ENCODE data around the gene LRRN4. TPM values are rescaled to one million over a fixed set of nuclear protein-coding genes. Genes with fewer than 3 reads are reported as not detected.

The LRRN4 gene
- total and polyA plus RNA-seq, 2 of the 8 experiments (the other 6 are each of a cell fraction or from before 2014, with no cell fraction given) = 0.21 to 0.89 TPM

DNA sequence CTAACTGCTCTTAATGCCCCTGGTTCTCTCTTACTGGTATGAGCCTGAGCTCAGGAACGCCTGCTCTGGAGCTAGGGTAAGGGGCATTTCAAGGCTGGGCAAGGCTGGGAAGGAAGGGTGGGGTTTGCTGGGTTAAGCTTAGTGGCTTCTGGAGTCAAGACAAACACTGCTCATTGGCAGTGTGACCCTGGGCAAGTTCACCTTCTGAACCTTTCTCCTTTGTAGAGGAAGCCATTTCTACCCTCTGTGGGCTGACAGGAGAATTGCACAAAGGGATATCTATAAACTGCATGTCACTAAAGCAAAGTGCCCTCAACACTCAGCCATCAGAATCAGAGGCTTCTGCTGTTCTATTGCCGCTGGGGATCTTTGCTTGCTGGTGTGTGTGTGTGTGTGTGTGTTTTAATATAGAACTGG, 20.3 kb upstream of the LRRN4 start:
- Histone ChIP-seq H2AFZ (ENCODE audit: low read length) (no peak overlapping the region), H3K23ac (ENCODE audit: insufficient read length) (no peak overlapping the region), H3K4me2 (ENCODE audit: insufficient read depth in 1 of 2, low read depth in 2 of 2, low read length in 2 of 2) (no peak overlapping the region), H4K20me1 (replicated peaks in 1 of 2; ENCODE audit: control insufficient read depth in 1 of 2, insufficient read depth in 2 of 2, low read length in 2 of 2) (peaks cover 0 to 3% of the 10 kb centered on the region in 2 experiments), H4K8ac (ENCODE audit: extremely low read depth, insufficient read depth, low read length) (no peak overlapping the region), H3K56ac (replicated peaks; ENCODE audit: insufficient read length, low read depth, low read length) (no peak overlapping the region), H3K9ac (replicated peaks in 1 of 4; ENCODE audit: extremely low read depth in 1 of 4, low read depth in 3 of 4, low read length in 3 of 4) (no peak overlapping the region), H2BK5ac (ENCODE audit: low read depth, low read length) (no peak overlapping the region), H3K36me3 (ENCODE audit: control insufficient read depth in 2 of 4, insufficient read depth in 4 of 4, low read length in 3 of 4) (peaks cover 7 to 10% (median 8%) of the 10 kb centered on the region in 4 experiments; a peak in 6 of 8 replicates), H2BK12ac (ENCODE audit: low read depth, low read length) (no peak overlapping the region), H3K27me3 (replicated peaks in 1 of 4; ENCODE audit: control insufficient read depth in 3 of 4, extremely low read depth in 1 of 4, insufficient read depth in 3 of 4, low read length in 3 of 4) (no peaks in the 10 kb centered on the region), H3K4me3 (ENCODE audit: extremely low read depth in 1 of 4, insufficient read depth in 2 of 4, low read depth in 3 of 4, low read length in 4 of 4) (no peak overlapping the region), H2BK120ac (replicated peaks; ENCODE audit: low read depth, low read length) (no peak overlapping the region), H3K14ac (ENCODE audit: insufficient read length) (no peak overlapping the region), H3K23me2 (ENCODE audit: low read depth, low read length) (no peaks in the 10 kb centered on the region), H2AK5ac (ENCODE audit: low read depth, low read length) (no peak overlapping the region), H3K27ac (ENCODE audit: low read depth, low read length) (no peak overlapping the region), H3K4ac (replicated peaks; ENCODE audit: insufficient read length, low read depth, low read length) (no peak overlapping the region), H3K9me3 (ENCODE audit: insufficient read depth in 2 of 2, low read depth in 1 of 2, low read length in 1 of 2) (no peaks in the 10 kb centered on the region), H4K5ac (ENCODE audit: insufficient read length, low read depth, low read length) (no peak overlapping the region), H3K79me2 (ENCODE audit: control insufficient read depth in 1 of 2, insufficient read depth in 2 of 2, low read length in 2 of 2) (no peaks in the 10 kb centered on the region), H2BK15ac (ENCODE audit: low read length) (no peak overlapping the region), H3K79me1 (ENCODE audit: low read depth, low read length) (no peaks in the 10 kb centered on the region), H2BK20ac (ENCODE audit: low read length) (no peak overlapping the region), H3K4me1 (replicated peaks in 1 of 4; ENCODE audit: control insufficient read depth in 3 of 4, insufficient read depth in 4 of 4, low read length in 3 of 4) (no peaks in the 10 kb centered on the region), H3K18ac (ENCODE audit: extremely low read depth, low read length) (no peak overlapping the region), H4K91ac (replicated peaks; ENCODE audit: insufficient read length, low read length) (no peak overlapping the region)
- ChIA-PET POLR2A (ENCODE audit: partially characterized antibody) (no interaction called here), CTCF (ENCODE audit: partially characterized antibody) (interaction anchor here (0.6 to 4.5 kb wide), 30 partner anchors 10 to 546 kb away, joined by 3 to 22 read pairs (median 4); no protein-coding TSS in a partner anchor)
- WGBS, 2 experiments (ENCODE audit: extremely low coverage in 1 of 2, insufficient coverage in 1 of 2, insufficient read length in 1 of 2, insufficient replicate concordance in 2 of 2, low coverage in 1 of 2, low lambda C conversion rate in 2 of 2, missing lambda C conversion rate in 1 of 2) = 91% methylated on average over 2 of the region's 2 CpGs; no CpG with 5 or more reads in 1 of the 2 experiments
- DNase-seq (ENCODE audit: low read depth in 1 of 2, low spot score in 2 of 2) = no peak
- peak; percentile 7 for FAIRE-seq
- TF ChIP-seq RAD21 (IDR thresholded peaks at IDR 0.05 in 1 of 2, conservative IDR thresholded peaks at IDR 0.05 in 1 of 2; ENCODE audit: low read depth in 2 of 2, low read length in 2 of 2) = peak; percentile 45 to 48
- TF ChIP-seq RXRA (IDR thresholded peaks at IDR 0.05; ENCODE audit: insufficient read depth, low read depth, low read length) = no peak
- TF ChIP-seq, protein P1, sequence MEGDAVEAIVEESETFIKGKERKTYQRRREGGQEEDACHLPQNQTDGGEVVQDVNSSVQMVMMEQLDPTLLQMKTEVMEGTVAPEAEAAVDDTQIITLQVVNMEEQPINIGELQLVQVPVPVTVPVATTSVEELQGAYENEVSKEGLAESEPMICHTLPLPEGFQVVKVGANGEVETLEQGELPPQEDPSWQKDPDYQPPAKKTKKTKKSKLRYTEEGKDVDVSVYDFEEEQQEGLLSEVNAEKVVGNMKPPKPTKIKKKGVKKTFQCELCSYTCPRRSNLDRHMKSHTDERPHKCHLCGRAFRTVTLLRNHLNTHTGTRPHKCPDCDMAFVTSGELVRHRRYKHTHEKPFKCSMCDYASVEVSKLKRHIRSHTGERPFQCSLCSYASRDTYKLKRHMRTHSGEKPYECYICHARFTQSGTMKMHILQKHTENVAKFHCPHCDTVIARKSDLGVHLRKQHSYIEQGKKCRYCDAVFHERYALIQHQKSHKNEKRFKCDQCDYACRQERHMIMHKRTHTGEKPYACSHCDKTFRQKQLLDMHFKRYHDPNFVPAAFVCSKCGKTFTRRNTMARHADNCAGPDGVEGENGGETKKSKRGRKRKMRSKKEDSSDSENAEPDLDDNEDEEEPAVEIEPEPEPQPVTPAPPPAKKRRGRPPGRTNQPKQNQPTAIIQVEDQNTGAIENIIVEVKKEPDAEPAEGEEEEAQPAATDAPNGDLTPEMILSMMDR (IDR thresholded peaks at IDR 0.05; ENCODE audit: control extremely low read depth in 1 of 3, insufficient read depth in 1 of 3, low read depth in 1 of 3, low read length in 3 of 3) = peak in 2 of 3 experiments; percentile 25 to 54; a peak in 2 of 4 replicates

Measured in H1 (cell line).